GM18861 (cell line): ENCODE measurements around the gene CA5B.
A peak's percentile ranks its signal among the peaks of the same experiment; 100 is the strongest.
"Not testable (repeated sequence)": the region's sequence is repeated elsewhere in the genome, so short reads cannot be mapped to it uniquely, and the experiment has no call there.

Experiments
- ATAC-seq: cut with Tn5 transposase; IDR thresholded peaks from one replicate; pipeline ENCODE4 v1.9.1; 2021; ENCODE audit not compliant: unreplicated experiment

CA5B gene

GRCh38 chrX:15812192-15812938 lies 74.3 kb downstream of the CA5B start:
- no peak for ATAC-seq

- ATAC-seq: no peak
Measured at GRCh38 chrX:15813416-15813815, 75.3 kb downstream of the CA5B start.

GRCh38 chrX:15814771-15815365 lies 76.8 kb downstream of the CA5B start:
- ATAC-seq: no peak

GRCh38 chrX:15815779-15816437 lies 77.8 kb downstream of the CA5B start:
- peak; percentile 87 for ATAC-seq

- no peak for ATAC-seq
Measured at GRCh38 chrX:15816438-15816809, 78.4 kb downstream of the CA5B start.

- no peak for ATAC-seq
Measured at GRCh38 chrX:15816886-15817285, 78.8 kb downstream of the CA5B start.

- no peak for ATAC-seq
Measured at GRCh38 chrX:15820106-15821073, 82.3 kb downstream of the CA5B start.

GRCh38 chrX:15822922-15823321 lies 84.9 kb downstream of the CA5B start:
- no peak for ATAC-seq

GRCh38 chrX:15825936-15826335 lies 87.9 kb downstream of the CA5B start:
- ATAC-seq: no peak

GRCh38 chrX:15829217-15829616 lies 91.1 kb downstream of the CA5B start:
- no peak for ATAC-seq

GRCh38 chrX:15831347-15831746 lies 93.3 kb downstream of the CA5B start:
- ATAC-seq: not testable (repeated sequence)

GRCh38 chrX:15834053-15834452 lies 96.0 kb downstream of the CA5B start:
- no peak for ATAC-seq

- ATAC-seq: no peak
Measured at GRCh38 chrX:15834827-15835595, 96.9 kb downstream of the CA5B start.
